ENCODE data around the gene PRPF6.

GRCh38 chr20:63945031-63945658 is 35.8 kb upstream of the PRPF6 start:
- TF ChIP-seq, protein P1, sequence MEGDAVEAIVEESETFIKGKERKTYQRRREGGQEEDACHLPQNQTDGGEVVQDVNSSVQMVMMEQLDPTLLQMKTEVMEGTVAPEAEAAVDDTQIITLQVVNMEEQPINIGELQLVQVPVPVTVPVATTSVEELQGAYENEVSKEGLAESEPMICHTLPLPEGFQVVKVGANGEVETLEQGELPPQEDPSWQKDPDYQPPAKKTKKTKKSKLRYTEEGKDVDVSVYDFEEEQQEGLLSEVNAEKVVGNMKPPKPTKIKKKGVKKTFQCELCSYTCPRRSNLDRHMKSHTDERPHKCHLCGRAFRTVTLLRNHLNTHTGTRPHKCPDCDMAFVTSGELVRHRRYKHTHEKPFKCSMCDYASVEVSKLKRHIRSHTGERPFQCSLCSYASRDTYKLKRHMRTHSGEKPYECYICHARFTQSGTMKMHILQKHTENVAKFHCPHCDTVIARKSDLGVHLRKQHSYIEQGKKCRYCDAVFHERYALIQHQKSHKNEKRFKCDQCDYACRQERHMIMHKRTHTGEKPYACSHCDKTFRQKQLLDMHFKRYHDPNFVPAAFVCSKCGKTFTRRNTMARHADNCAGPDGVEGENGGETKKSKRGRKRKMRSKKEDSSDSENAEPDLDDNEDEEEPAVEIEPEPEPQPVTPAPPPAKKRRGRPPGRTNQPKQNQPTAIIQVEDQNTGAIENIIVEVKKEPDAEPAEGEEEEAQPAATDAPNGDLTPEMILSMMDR (IDR thresholded peaks at IDR 0.05): no peak
- TF ChIP-seq POLR2AphosphoS5 (IDR thresholded peaks at IDR 0.05) (no peak), EP300 (IDR thresholded peaks at IDR 0.05) (no peak)

Measured in suprapubic skin (tissue), 4 donors.